Breast epithelium (tissue), 3 donors: Measurements from ENCODE around the gene DNAJC8.

Source experiments
- CTCF ChIP-seq, 3 donors: fragments of 450-650 bp; IDR thresholded peaks; one replicate each; pipeline ENCODE4 v1.5.1; 2016 to 2017; ENCODE audit warnings: antibody characterized with exemption in 3 of 3, mild to moderate bottlenecking in 3 of 3, moderate library complexity in 3 of 3
- POLR2A ChIP-seq: fragments of 450-650 bp; IDR thresholded peaks from one replicate; pipeline ENCODE4 v1.6.1; 2016; ENCODE audit warnings: antibody characterized with exemption, mild to moderate bottlenecking, moderate library complexity

GRCh38 chr1:28246427-28246832 is 13.6 kb upstream of the DNAJC8 start:
- TF ChIP-seq CTCF (IDR thresholded peaks at IDR 0.05) (no peak), POLR2A (no peak)
